ENCODE measurements around the gene SCAMP4.

DNA sequence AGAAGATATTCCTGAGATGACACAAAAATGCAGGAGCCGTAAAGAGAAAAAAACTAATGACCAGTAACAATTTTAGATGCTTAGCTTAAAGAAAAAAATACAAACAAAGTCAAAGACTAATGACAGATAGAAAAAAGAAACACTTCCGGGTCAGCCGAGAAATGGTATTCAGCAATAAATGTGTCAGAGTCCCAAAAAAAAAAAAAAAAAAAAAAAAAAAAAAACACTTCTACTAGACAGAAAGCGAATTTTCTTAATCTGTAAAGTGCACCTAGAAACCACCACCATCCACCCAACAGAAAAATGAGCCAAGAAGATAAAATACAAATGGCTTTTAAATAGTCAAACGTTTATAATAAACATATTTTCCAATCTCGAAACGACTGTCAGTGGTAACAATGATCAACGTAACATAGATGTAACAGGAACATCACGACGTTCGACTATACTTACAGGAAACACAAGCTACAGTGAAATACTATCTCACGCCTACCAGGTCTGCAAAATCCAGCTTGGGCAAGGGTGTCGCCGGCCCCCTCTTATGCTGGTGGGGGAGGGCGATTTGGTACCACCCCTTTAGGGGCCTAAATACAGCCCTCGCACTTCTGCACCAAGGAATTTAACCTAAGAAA is 30.5 kb upstream of the SCAMP4 start:
- TF ChIP-seq, protein P1, sequence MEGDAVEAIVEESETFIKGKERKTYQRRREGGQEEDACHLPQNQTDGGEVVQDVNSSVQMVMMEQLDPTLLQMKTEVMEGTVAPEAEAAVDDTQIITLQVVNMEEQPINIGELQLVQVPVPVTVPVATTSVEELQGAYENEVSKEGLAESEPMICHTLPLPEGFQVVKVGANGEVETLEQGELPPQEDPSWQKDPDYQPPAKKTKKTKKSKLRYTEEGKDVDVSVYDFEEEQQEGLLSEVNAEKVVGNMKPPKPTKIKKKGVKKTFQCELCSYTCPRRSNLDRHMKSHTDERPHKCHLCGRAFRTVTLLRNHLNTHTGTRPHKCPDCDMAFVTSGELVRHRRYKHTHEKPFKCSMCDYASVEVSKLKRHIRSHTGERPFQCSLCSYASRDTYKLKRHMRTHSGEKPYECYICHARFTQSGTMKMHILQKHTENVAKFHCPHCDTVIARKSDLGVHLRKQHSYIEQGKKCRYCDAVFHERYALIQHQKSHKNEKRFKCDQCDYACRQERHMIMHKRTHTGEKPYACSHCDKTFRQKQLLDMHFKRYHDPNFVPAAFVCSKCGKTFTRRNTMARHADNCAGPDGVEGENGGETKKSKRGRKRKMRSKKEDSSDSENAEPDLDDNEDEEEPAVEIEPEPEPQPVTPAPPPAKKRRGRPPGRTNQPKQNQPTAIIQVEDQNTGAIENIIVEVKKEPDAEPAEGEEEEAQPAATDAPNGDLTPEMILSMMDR (IDR thresholded peaks at IDR 0.05; ENCODE audit: low read depth, low read length) = no peak
- TF ChIP-seq EZH2phosphoT487 (IDR thresholded peaks at IDR 0.05; ENCODE audit: low read depth) = no peak

All from OCI-LY3 (cell line).